ENCODE data around the gene ERGIC3. TPM values are rescaled to one million over a fixed set of nuclear protein-coding genes. Genes with fewer than 3 reads are reported as not detected.
A peak's percentile ranks its signal among the peaks of the same experiment; 100 is the strongest.

ERGIC3 gene
- total and polyA plus RNA-seq, 9 donors = 168 to 354 (median 221) TPM

- Histone ChIP-seq H3K27me3 (no peaks in the 10 kb centered on the region), H3K36me3 (no peaks in the 10 kb centered on the region), H3K9me3 (no peaks in the 10 kb centered on the region), H3K4me1 (ENCODE audit: insufficient read depth) (no peaks in the 10 kb centered on the region), H3K4me3 (no peak overlapping the region), H3K27ac (no peak overlapping the region)
- no peak for TF ChIP-seq POLR2A (IDR thresholded peaks at IDR 0.05)
- TF ChIP-seq EP300 (IDR thresholded peaks at IDR 0.05) = no peak
- no peak for TF ChIP-seq CTCF (IDR thresholded peaks at IDR 0.05)
- intact Hi-C loops (cut with DNase I) = no loop called here
- WGBS, 3 donors = 65 to 73% (median 65%) methylated on average over 9 to 10 of the region's 10 CpGs
- no peak for DNase-seq
Observed at GRCh38 chr20:35560541-35560940, 18.7 kb downstream of the ERGIC3 start.

GRCh38 chr20:35561268-35561667, 19.4 kb downstream of the ERGIC3 start:
- 15 to 25% (median 17%) methylated on average over 7 of the region's 7 CpGs for WGBS, 3 donors
- Histone ChIP-seq H3K4me1 (ENCODE audit: insufficient read depth) (no peaks in the 10 kb centered on the region), H3K4me3 (no peak overlapping the region), H3K9me3 (no peaks in the 10 kb centered on the region), H3K27ac (no peak overlapping the region), H3K27me3 (no peaks in the 10 kb centered on the region), H3K36me3 (no peaks in the 10 kb centered on the region)
- intact Hi-C loops (cut with DNase I) = no loop called here
- peak in 1 of 5 donors; percentile 18 for DNase-seq
- TF ChIP-seq EP300 (IDR thresholded peaks at IDR 0.05) (no peak), CTCF (IDR thresholded peaks at IDR 0.05) (no peak)

GRCh38 chr20:35561671-35562070, 19.8 kb downstream of the ERGIC3 start:
- Histone ChIP-seq H3K27ac (no peak overlapping the region), H3K27me3 (no peaks in the 10 kb centered on the region), H3K4me3 (no peak overlapping the region), H3K36me3 (no peaks in the 10 kb centered on the region), H3K9me3 (no peaks in the 10 kb centered on the region), H3K4me1 (ENCODE audit: insufficient read depth) (no peaks in the 10 kb centered on the region)
- no peak for TF ChIP-seq POLR2A (IDR thresholded peaks at IDR 0.05)
- TF ChIP-seq EP300 (IDR thresholded peaks at IDR 0.05) = no peak
- no peak for TF ChIP-seq CTCF (IDR thresholded peaks at IDR 0.05)
- peak in 1 of 5 donors; percentile 5 for DNase-seq
- WGBS, 3 donors = 44 to 63% (median 55%) methylated on average over 5 of the region's 5 CpGs
- intact Hi-C loops (cut with DNase I) = no loop called here

GRCh38 chr20:35562541-35563110, 20.7 kb downstream of the ERGIC3 start:
- intact Hi-C loops (cut with DNase I) = no loop called here
- Histone ChIP-seq H3K27ac (no peak overlapping the region), H3K36me3 (no peaks in the 10 kb centered on the region), H3K27me3 (no peaks in the 10 kb centered on the region), H3K9me3 (no peaks in the 10 kb centered on the region), H3K4me1 (ENCODE audit: insufficient read depth) (no peaks in the 10 kb centered on the region), H3K4me3 (no peak overlapping the region)
- TF ChIP-seq EP300 (IDR thresholded peaks at IDR 0.05) (no peak), CTCF (IDR thresholded peaks at IDR 0.05) (no peak), POLR2A (IDR thresholded peaks at IDR 0.05) (no peak)
- peak in 1 of 5 donors; percentile 17 for DNase-seq
- 79 to 80% (median 79%) methylated on average over 10 of the region's 10 CpGs for WGBS, 3 donors
